ENCODE data around the gene ZNF189.

GRCh38 chr9:101409079-101409477, 10.4 kb downstream of the ZNF189 start:
- TF ChIP-seq, protein P1, sequence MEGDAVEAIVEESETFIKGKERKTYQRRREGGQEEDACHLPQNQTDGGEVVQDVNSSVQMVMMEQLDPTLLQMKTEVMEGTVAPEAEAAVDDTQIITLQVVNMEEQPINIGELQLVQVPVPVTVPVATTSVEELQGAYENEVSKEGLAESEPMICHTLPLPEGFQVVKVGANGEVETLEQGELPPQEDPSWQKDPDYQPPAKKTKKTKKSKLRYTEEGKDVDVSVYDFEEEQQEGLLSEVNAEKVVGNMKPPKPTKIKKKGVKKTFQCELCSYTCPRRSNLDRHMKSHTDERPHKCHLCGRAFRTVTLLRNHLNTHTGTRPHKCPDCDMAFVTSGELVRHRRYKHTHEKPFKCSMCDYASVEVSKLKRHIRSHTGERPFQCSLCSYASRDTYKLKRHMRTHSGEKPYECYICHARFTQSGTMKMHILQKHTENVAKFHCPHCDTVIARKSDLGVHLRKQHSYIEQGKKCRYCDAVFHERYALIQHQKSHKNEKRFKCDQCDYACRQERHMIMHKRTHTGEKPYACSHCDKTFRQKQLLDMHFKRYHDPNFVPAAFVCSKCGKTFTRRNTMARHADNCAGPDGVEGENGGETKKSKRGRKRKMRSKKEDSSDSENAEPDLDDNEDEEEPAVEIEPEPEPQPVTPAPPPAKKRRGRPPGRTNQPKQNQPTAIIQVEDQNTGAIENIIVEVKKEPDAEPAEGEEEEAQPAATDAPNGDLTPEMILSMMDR (IDR thresholded peaks at IDR 0.05; ENCODE audit: low read depth, low read length, poor library complexity, severe bottlenecking) = no peak
- TF ChIP-seq EZH2phosphoT487 (IDR thresholded peaks at IDR 0.05; ENCODE audit: borderline replicate concordance, low read length) = no peak

Measured in DOHH2 (cell line).